Ectodermal cell (in vitro differentiated cells): ENCODE results near the gene ABCB7.

Experiments used
- H3K27ac ChIP-seq: 2 replicates; pipeline ENCODE4 v1.7.0; 2013; ENCODE audit warnings: mild to moderate bottlenecking, low read depth, low read length; ENCODE audit not compliant: insufficient read depth, poor library complexity, severe bottlenecking
- H3K27me3 ChIP-seq: 2 replicates; pipeline ENCODE4 v1.7.0; 2013; ENCODE audit warnings: mild to moderate bottlenecking, low read length; ENCODE audit not compliant: insufficient read depth, control insufficient read depth, poor library complexity, severe bottlenecking
- H3K36me3 ChIP-seq: one replicate; pipeline ENCODE4 v1.7.0; 2013; ENCODE audit warnings: low read length; ENCODE audit not compliant: control insufficient read depth, insufficient read depth
- H3K4me1 ChIP-seq: one replicate; pipeline ENCODE4 v1.7.0; 2013; ENCODE audit warnings: low read length; ENCODE audit not compliant: control insufficient read depth, insufficient read depth
- H3K4me3 ChIP-seq: 2 replicates; pipeline ENCODE4 v1.7.0; 2013; ENCODE audit warnings: low read depth, low read length, control low read depth; ENCODE audit not compliant: insufficient read depth
- H3K9me3 ChIP-seq: 2 replicates; pipeline ENCODE4 v1.7.0; 2013; ENCODE audit warnings: mild to moderate bottlenecking, low read length, moderate library complexity; ENCODE audit not compliant: control insufficient read depth
- WGBS, 2 experiments: methylation state at CpG; one replicate each; pipeline ENCODE4 v1.1.7; 2013; ENCODE audit warnings: missing lambda C conversion rate in 2 of 2; 5-methylcytosine and 5-hydroxymethylcytosine counted together

The ABCB7 gene

DNA sequence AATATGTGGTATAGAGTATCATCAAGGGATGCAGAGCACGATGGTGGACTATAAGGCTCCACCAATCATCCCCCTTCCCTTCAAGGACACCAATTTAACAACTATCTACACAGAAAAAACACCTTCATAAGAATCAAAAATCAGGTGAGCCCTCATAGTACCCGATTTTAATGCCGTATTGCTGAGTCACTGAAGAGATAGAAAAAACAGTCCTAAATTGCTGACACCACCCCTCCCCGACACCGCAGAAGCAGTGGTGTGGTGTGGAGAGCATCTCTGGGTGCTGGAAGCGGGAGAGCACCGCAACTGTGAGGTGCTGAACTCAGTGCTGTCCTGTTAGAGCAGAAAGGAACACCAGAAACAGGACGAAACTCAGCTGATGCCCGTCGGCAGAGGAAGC is 49.3 kb downstream of the ABCB7 start:
- Histone ChIP-seq H3K27ac (no peak overlapping the region), H3K36me3 (no peaks in the 10 kb centered on the region), H3K4me3 (no peak overlapping the region), H3K9me3 (no peaks in the 10 kb centered on the region), H3K27me3 (no peaks in the 10 kb centered on the region), H3K4me1 (no peaks in the 10 kb centered on the region)
- WGBS, 2 experiments, result 90 to 92% methylated on average over 9 to 10 of the region's 10 CpGs

DNA sequence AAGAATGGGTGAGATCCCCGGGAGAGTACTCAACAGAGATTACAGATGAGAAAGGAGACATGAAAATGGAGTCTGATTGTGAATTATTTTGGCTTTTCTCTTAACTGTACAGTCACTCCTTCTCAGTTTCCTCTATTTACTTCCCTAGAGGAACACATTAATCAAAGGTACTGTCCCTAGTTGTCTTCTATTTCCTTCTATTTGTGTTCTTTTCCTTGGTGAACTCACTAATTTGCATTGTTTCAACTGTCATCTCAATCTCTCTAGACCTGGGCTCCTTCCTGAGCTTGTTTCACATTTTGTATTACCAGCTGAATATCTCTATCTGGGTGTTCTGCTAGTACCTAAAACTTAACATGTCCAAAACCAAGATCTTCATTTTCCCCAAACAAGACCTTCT is 59.8 kb downstream of the ABCB7 start:
- Histone ChIP-seq H3K27me3 (no peaks in the 10 kb centered on the region), H3K36me3 (no peaks in the 10 kb centered on the region), H3K27ac (no peak overlapping the region), H3K4me1 (no peaks in the 10 kb centered on the region), H3K9me3 (no peaks in the 10 kb centered on the region), H3K4me3 (no peak overlapping the region)
- 80% methylated on average over 1 of the region's 1 CpG; no CpG with 5 or more reads in 1 of the 2 experiments for WGBS, 2 experiments

DNA sequence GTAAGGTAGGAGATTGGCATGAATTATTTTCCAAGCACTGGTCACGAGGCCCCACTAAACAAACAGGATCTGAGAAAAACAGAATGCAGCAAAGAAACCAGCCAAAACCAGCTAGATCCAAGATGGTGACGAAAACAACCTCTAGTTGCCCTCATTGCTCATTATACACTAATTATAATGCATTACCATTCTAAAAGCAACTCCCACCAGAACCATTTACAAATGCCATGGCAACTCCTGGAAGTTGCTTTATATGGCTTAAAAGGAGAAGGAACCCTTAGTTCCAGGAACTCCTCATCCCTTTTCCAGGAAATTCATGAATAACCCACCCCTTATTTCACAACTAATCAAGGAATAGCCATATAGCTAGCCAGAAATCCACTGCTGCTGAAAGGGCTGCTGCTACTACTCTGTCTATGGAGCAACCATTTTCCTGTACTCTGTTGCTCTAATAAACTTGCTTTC is 69.3 kb downstream of the ABCB7 start:
- WGBS, 2 experiments, result 88 to 97% methylated on average over 2 of the region's 2 CpGs
- Histone ChIP-seq H3K27me3 (no peaks in the 10 kb centered on the region), H3K9me3 (no peaks in the 10 kb centered on the region), H3K4me3 (no peak overlapping the region), H3K36me3 (no peaks in the 10 kb centered on the region), H3K27ac (no peak overlapping the region), H3K4me1 (no peaks in the 10 kb centered on the region)

DNA sequence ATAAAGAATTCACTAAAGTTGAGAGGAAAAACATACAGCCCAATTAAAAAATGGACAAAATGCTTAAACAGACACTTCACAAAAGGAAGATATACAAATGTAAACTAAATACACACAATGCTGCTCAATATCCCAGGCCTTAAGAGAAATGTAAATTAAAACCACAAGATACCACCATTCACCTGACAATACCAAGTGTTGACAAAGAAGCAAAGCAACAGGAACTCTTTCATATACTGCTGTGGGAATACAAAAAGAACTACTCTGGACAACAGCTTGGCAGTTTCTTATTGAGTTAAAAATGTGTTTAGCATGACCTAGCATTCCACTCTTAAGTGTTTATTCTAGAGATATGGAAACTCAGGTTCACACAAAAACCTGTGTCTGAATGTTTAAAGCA is 71.3 kb downstream of the ABCB7 start:
- Histone ChIP-seq H3K4me1 (no peaks in the 10 kb centered on the region), H3K9me3 (no peaks in the 10 kb centered on the region), H3K36me3 (no peaks in the 10 kb centered on the region), H3K27me3 (no peaks in the 10 kb centered on the region), H3K4me3 (no peak overlapping the region), H3K27ac (no peak overlapping the region)

DNA sequence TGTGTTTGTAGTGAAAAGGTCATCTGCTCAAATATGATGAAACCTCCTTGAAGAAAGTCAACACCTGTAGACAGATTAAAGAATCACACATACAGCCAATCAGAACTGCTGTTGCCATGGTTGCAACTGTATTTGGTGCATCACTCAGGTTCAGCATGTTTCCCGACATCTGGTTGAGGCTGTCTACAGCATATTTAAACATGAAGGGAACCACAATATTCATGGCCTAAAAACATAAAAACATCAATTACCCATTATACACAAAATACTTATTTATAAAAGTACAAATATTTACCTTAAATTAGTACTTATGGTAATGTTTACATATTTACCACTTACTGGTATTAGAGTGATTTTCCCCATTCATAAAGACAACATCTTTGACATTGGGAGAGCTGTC is 79.7 kb downstream of the ABCB7 start:
- no peaks in the 10 kb centered on the region for H3K36me3 ChIP-seq
- H3K4me1 ChIP-seq, result no peaks in the 10 kb centered on the region
- no peak overlapping the region for H3K4me3 ChIP-seq
- H3K9me3 ChIP-seq, result no peaks in the 10 kb centered on the region
- no peaks in the 10 kb centered on the region for H3K27me3 ChIP-seq
- WGBS, 2 experiments, result 86% methylated on average over 1 of the region's 1 CpG
- no peak overlapping the region for H3K27ac ChIP-seq

DNA sequence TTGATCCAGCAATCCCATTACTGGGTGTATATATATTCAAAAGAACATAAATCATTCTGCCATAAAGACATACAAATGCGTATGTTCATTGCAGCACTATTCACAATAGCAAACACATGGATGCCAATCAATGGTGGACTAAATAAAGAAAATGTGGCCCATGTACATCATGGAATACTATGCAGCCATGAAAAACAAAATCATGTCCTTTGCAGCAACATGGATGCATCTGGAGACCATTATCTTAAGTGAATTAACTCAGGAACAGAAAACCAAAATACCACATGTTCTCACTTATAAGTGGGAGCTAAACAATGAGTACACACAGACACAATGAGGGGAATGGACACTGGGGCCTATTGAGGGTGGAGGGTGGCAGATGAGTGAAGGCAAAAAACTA is 81.6 kb downstream of the ABCB7 start:
- Histone ChIP-seq H3K4me1 (no peaks in the 10 kb centered on the region), H3K27ac (no peak overlapping the region), H3K27me3 (no peaks in the 10 kb centered on the region), H3K36me3 (no peaks in the 10 kb centered on the region), H3K4me3 (no peak overlapping the region), H3K9me3 (no peaks in the 10 kb centered on the region)
- WGBS, 2 experiments, result 0% methylated on average over 1 of the region's 1 CpG; no CpG with 5 or more reads in 1 of the 2 experiments

DNA sequence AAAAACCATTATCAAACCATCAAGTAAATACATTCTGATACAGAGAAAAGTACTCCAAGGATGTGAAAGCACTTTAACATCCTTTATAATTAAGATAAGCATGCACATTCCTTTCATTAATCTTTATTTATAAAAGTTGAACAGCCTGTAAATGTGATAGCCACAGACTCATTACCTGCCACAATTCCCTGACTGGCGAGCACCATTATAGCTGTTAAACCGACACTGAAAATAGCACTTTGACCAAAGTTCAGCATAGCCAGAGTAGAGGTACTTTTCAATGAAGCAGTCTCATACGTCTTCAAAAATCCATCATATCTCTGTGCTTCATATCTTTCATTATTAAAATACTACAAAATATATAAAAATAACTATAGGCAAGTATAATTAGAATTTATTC is 84.7 kb downstream of the ABCB7 start:
- WGBS, 2 experiments, result 92 to 97% methylated on average over 2 to 3 of the region's 3 CpGs
- no peaks in the 10 kb centered on the region for H3K36me3 ChIP-seq
- no peaks in the 10 kb centered on the region for H3K9me3 ChIP-seq

DNA sequence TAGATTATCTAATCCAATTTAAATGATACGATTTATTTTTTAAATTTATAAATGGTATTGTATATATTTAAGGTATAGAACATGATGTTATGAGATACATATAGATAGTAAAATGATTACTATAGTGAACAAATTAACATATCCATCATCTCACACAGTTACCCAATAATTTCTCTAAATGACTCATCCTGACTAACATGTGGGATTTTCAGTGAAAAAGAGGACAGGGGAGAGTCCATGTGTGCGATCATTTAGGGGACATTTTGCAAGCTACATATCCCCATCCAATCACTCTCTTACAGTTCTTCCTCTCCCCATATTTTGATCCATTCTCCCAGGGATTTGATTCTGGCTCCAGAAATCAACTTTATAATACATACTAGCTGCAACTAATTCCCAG is 88.2 kb downstream of the ABCB7 start:
- H3K27ac ChIP-seq, result no peak overlapping the region
- 91 to 94% methylated on average over 1 of the region's 2 CpGs for WGBS, 2 experiments
- no peaks in the 10 kb centered on the region for H3K9me3 ChIP-seq
- no peak overlapping the region for H3K4me3 ChIP-seq
- H3K4me1 ChIP-seq, result no peaks in the 10 kb centered on the region
- no peaks in the 10 kb centered on the region for H3K27me3 ChIP-seq
- no peaks in the 10 kb centered on the region for H3K36me3 ChIP-seq

More for the DNA sequence above, 84.7 kb downstream of the ABCB7 start:
- H3K4me1 ChIP-seq, result no peaks in the 10 kb centered on the region
- no peaks in the 10 kb centered on the region for H3K27me3 ChIP-seq
- H3K4me3 ChIP-seq, result no peak overlapping the region
- no peak overlapping the region for H3K27ac ChIP-seq

DNA sequence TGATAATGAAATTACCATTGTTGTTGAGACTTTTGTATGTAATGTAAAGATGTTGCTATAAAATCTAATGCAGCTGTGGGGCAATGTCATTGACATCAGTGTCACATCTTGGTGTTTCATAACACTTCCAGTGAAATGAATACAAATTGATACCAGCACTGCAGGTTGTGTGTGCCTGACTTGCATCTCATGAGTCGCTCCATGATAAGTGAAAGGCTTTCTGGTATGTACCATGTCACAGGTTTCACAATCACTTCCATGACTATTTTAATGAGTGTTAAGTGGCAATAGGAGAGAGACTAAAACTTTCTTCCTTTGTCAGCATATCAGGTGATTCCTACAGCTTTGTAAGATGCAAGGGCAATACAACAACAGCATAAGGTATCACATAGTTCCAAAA is 94.4 kb downstream of the ABCB7 start:
- Histone ChIP-seq H3K36me3 (no peaks in the 10 kb centered on the region), H3K27ac (no peak overlapping the region)
- 100% methylated on average over 1 of the region's 1 CpG for WGBS, 2 experiments

DNA sequence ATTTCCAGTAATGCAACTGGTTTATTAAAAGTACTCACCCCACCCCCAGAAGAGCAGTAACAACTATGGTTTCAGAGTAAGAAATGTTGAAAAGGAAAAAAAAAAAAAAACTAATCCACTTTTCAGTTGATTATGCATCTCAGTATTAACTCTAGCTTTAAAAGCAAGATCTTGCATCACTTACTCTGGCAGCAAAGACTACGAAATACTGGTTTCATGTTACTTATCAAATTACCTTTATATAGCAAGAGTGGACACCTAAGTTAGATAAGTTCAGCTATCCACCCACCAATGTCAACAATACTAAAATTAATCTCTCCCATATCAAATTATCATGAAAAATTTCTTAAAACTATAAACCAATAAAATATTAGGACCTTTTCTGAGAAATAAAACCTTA is 105.0 kb downstream of the ABCB7 start:
- no peaks in the 10 kb centered on the region for H3K9me3 ChIP-seq

More for the DNA sequence above, 94.4 kb downstream of the ABCB7 start:
- Histone ChIP-seq H3K27me3 (no peaks in the 10 kb centered on the region), H3K4me3 (no peak overlapping the region), H3K9me3 (no peaks in the 10 kb centered on the region), H3K4me1 (no peaks in the 10 kb centered on the region)

DNA sequence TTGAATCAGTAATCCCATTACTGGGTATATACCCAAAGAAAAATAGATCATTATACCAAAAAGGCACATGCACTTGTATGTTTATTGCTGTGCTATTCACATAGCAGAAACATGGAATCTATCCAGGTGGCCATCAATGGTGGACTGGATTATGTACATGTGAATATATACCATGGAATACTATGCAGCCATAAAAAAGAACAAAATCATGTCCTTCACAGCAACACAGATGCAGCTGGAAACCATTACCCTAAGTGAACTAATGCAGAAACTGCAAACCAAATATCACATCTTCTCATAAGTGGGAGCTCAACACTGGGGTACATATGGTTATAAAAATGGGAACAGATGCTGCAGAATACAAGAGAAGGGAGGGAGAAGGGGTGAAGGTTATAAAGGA is 110.7 kb downstream of the ABCB7 start:
- Histone ChIP-seq H3K9me3 (no peaks in the 10 kb centered on the region), H3K4me3 (no peak overlapping the region), H3K27me3 (no peaks in the 10 kb centered on the region), H3K4me1 (no peaks in the 10 kb centered on the region), H3K36me3 (no peaks in the 10 kb centered on the region), H3K27ac (no peak overlapping the region)

More for the DNA sequence above, 105.0 kb downstream of the ABCB7 start:
- Histone ChIP-seq H3K27ac (no peak overlapping the region), H3K36me3 (no peaks in the 10 kb centered on the region), H3K27me3 (no peaks in the 10 kb centered on the region), H3K4me3 (no peak overlapping the region), H3K4me1 (no peaks in the 10 kb centered on the region)
- WGBS, 2 experiments, result 100% methylated on average over 1 of the region's 1 CpG; no CpG with 5 or more reads in 1 of the 2 experiments
